Endothelial cell of umbilical vein (primary cell): ENCODE data around the gene SLC13A1. TPM values are rescaled to one million over a fixed set of nuclear protein-coding genes. Genes with fewer than 3 reads are reported as not detected.

Experiments used
- BruUV-seq: library from RNA; stranded (reverse); fragments of 400-500 nt; replicated peaks from 2 replicates; lab custom pipeline; 2021; lab: Mats Ljungman, UMichigan
- CTCF ChIA-PET: fragments of 300-600, 350-600 bp; sonication (Branson Sonifier 250); formaldehyde crosslinking; loops from one replicate; lab custom pipeline; 2021; ENCODE audit warnings: antibody characterized with exemption, inconsistent platforms; lab: Charles Lee
- POLR2A ChIA-PET: fragments of 300-600, 350-600 bp; sonication (Branson Sonifier 250); formaldehyde crosslinking; loops from one replicate; lab custom pipeline; 2021; ENCODE audit warnings: antibody characterized with exemption, inconsistent platforms; lab: Charles Lee
- DNase-seq: peaks from one replicate; pipeline ENCODE4 v3.0.0-alpha.2; 2011; ENCODE audit warnings: low read depth, low spot score
- FAIRE-seq: peaks from 2 replicates; lab custom pipeline; 2011; peaks lifted over from hg19 to GRCh38; lab: Jason Lieb, UNC
- H2AFZ ChIP-seq: 2 replicates; pipeline ENCODE4 v1.6.0; 2012; ENCODE audit warnings: low read depth, low read length, control low read depth, inconsistent platforms
- H3K27ac ChIP-seq: 2 replicates; pipeline ENCODE4 v1.5.1; 2011; ENCODE audit warnings: low read depth, mild to moderate bottlenecking, control low read depth, low read length, moderate library complexity; ENCODE audit not compliant: insufficient read depth
- H3K27me3 ChIP-seq, 2 experiments: 2 replicates each; pipeline versions ENCODE4 v1.6.0 to v1.6.1; 2011; ENCODE audit warnings: low read length in 2 of 2, mixed read lengths in 1 of 2; ENCODE audit not compliant: control insufficient read depth in 2 of 2, insufficient read depth in 2 of 2
- H3K36me3 ChIP-seq, 2 experiments: 2 replicates in 1 of 2; 3 replicates in 1 of 2; pipeline ENCODE4 v1.5.1; 2011; ENCODE audit warnings: low read length in 2 of 2, mild to moderate bottlenecking in 1 of 2, moderate library complexity in 1 of 2; ENCODE audit not compliant: control insufficient read depth in 2 of 2, insufficient read depth in 2 of 2; ENCODE audit errors: extremely low read depth in 1 of 2
- H3K4me1 ChIP-seq: 3 replicates; pipeline ENCODE4 v1.5.1; 2011; ENCODE audit warnings: mild to moderate bottlenecking, low read length; ENCODE audit not compliant: control insufficient read depth, insufficient read depth; ENCODE audit errors: extremely low read depth
- H3K4me2 ChIP-seq: 2 replicates; pipeline ENCODE4 v1.6.1; 2011; ENCODE audit warnings: low read length, control low read depth, mixed read lengths; ENCODE audit not compliant: insufficient read depth
- H3K4me3 ChIP-seq, 3 experiments: fragments of 200-600 bp in 1 of 3; sonication (generic), shearing (Covaris generic) in 1 of 3; replicated peaks in 1 of 3; 2 replicates each; pipeline ENCODE4 v1.5.1; 2011 to 2016; ENCODE audit warnings: control low read depth in 3 of 3, low read length in 3 of 3, mild to moderate bottlenecking in 2 of 3, inconsistent platforms in 1 of 3, low read depth in 1 of 3, moderate library complexity in 1 of 3; ENCODE audit not compliant: insufficient read depth in 1 of 3
- H3K79me2 ChIP-seq: 2 replicates; pipeline ENCODE4 v1.6.0; 2012; ENCODE audit warnings: low read length, inconsistent platforms; ENCODE audit not compliant: control insufficient read depth, insufficient read depth
- H3K9ac ChIP-seq: replicated peaks from 2 replicates; pipeline ENCODE3; 2011; ENCODE audit warnings: low read length, control low read depth; ENCODE audit not compliant: insufficient read depth; ENCODE audit errors: extremely low read depth
- H3K9me1 ChIP-seq: replicated peaks from 3 replicates; pipeline ENCODE4 v1.6.0; 2011; ENCODE audit warnings: mild to moderate bottlenecking, low read length; ENCODE audit not compliant: control insufficient read depth, insufficient read depth; ENCODE audit errors: extremely low read depth
- H3K9me3 ChIP-seq: replicated peaks from 2 replicates; pipeline ENCODE4 v1.5.1; 2012; ENCODE audit warnings: low read length, inconsistent platforms; ENCODE audit not compliant: control insufficient read depth, insufficient read depth
- H4K20me1 ChIP-seq: replicated peaks from 2 replicates; pipeline ENCODE3; 2011; ENCODE audit warnings: mild to moderate bottlenecking, low read length; ENCODE audit not compliant: control insufficient read depth, insufficient read depth; ENCODE audit errors: extremely low read depth
- CTCF ChIP-seq, 2 donors: IDR thresholded peaks; 1 replicate in 1 of 2; 2 replicates in 1 of 2; pipeline ENCODE4 v1.5.1; 2011; ENCODE audit warnings: low read length in 2 of 2, mild to moderate bottlenecking in 2 of 2, moderate library complexity in 2 of 2, control low read depth in 1 of 2, inconsistent platforms in 1 of 2, low read depth in 1 of 2; ENCODE audit not compliant: insufficient read depth in 1 of 2; ENCODE audit errors: extremely low read depth in 1 of 2
- EZH2 ChIP-seq: IDR thresholded peaks from 2 replicates; pipeline ENCODE4 v1.6.1; 2012; ENCODE audit warnings: borderline replicate concordance, low read depth, mild to moderate bottlenecking, moderate library complexity, low read length, inconsistent platforms; ENCODE audit not compliant: severe bottlenecking
- FOS ChIP-seq: IDR thresholded peaks from 2 replicates; pipeline ENCODE4 v1.6.1; 2011; ENCODE audit warnings: mild to moderate bottlenecking, low read length, moderate library complexity, borderline replicate concordance; ENCODE audit not compliant: insufficient read depth
- GATA2 ChIP-seq: IDR thresholded peaks from 2 replicates; pipeline ENCODE4 v1.7.0; 2011; ENCODE audit warnings: low read depth, mild to moderate bottlenecking, moderate library complexity, mixed read lengths, low read length; ENCODE audit not compliant: insufficient read length, insufficient read depth
- JUN ChIP-seq: IDR thresholded peaks from 2 replicates; pipeline ENCODE4 v1.6.1; 2011; ENCODE audit warnings: borderline replicate concordance, low read depth; ENCODE audit not compliant: insufficient read length, insufficient read depth
- MAX ChIP-seq: IDR thresholded peaks from 2 replicates; pipeline ENCODE4 v1.6.1; 2011; ENCODE audit not compliant: insufficient read depth, insufficient read length
- MYC ChIP-seq: IDR thresholded peaks from one replicate; pipeline ENCODE4 v1.6.1; 2011; ENCODE audit warnings: mild to moderate bottlenecking, low read depth, low read length
- POLR2A ChIP-seq: IDR thresholded peaks from 2 replicates; pipeline ENCODE4 v1.6.1; 2012; ENCODE audit warnings: low read depth, mild to moderate bottlenecking, control low read depth, low read length
- POLR2AphosphoS5 ChIP-seq: IDR thresholded peaks from 2 replicates; pipeline ENCODE4 v1.6.1; 2012; ENCODE audit warnings: low read depth, mild to moderate bottlenecking, control low read depth, low read length, moderate library complexity; ENCODE audit not compliant: insufficient read depth
- dilution Hi-C: fragments of 300-500 bp; cut with MboI; formaldehyde crosslinking; loops from one replicate; pipeline ENCODE4 v1.15.0; 2019; ENCODE audit warnings: low sequenced_read_pairs; ENCODE audit not compliant: extremely low pct_ligation_motif_present
- intact Hi-C: fragments of 100-400 bp; cut with micrococcal nuclease; formaldehyde crosslinking; loops from one replicate; pipeline ENCODE4 v1.10.0; 2022
- polyA plus RNA-seq, 4 experiments: library from polyadenylated mRNA; depleted of rRNA in 3 of 4; stranded (reverse) in 3 of 4; unstranded in 1 of 4; fragments of >200 nt; gene quantifications; 2 replicates each; pipeline versions ENCODE4 v1.2.1 to v1.2.3, GENCODE V29; 2011 to 2012; ENCODE audit warnings: missing spikeins in 1 of 4
- total RNA-seq: library from RNA; stranded (reverse); gene quantifications from 2 replicates; pipeline ENCODE4 v1.2.3, GENCODE V29; 2021

Gene SLC13A1
- total and polyA plus RNA-seq, 2 donors (not counting 3 experiments of a cell fraction or from before 2014, with no cell fraction given) = not detected

GRCh38 chr7:123135960-123136359, 63.8 kb downstream of the SLC13A1 start:
- no peaks in the 10 kb centered on the region for H3K36me3 ChIP-seq
- H3K9ac ChIP-seq = no peak overlapping the region
- H3K79me2 ChIP-seq = no peaks in the 10 kb centered on the region
- no peak overlapping the region for H2AFZ ChIP-seq
- DNase-seq (no peak), FAIRE-seq (no peak)
- dilution Hi-C loops (no loop called here), intact Hi-C loops (no loop called here)
- H3K27ac ChIP-seq = no peak overlapping the region
- H3K9me3 ChIP-seq = no peaks in the 10 kb centered on the region
- no peaks in the 10 kb centered on the region for H4K20me1 ChIP-seq
- H3K4me2 ChIP-seq = no peak overlapping the region
- no peaks in the 10 kb centered on the region for H3K9me1 ChIP-seq
- CTCF ChIA-PET = interaction anchor here (1.0 to 1.4 kb wide), 2 partner anchors 19 to 134 kb away, joined by 3 to 4 read pairs; no protein-coding TSS in a partner anchor
- no peak overlapping the region for H3K4me3 ChIP-seq
- no peaks in the 10 kb centered on the region for H3K27me3 ChIP-seq
- POLR2A ChIA-PET = no interaction called here
- no peaks in the 10 kb centered on the region for H3K4me1 ChIP-seq
- TF ChIP-seq EZH2 (no peak), POLR2A (no peak), CTCF (IDR thresholded peaks at IDR 0.05; ENCODE audit: extremely low read depth in 1 of 2, insufficient read depth in 1 of 2, low read depth in 1 of 2, low read length in 2 of 2) (no peak), MYC (no peak), POLR2AphosphoS5 (no peak), GATA2 (no peak), MAX (no peak), FOS (no peak), JUN (no peak)
- BruUV-seq = no TSS peak
